Loucy (cell line): ENCODE results near the gene ZNF195.
"Not testable (repeated sequence)": the region's sequence is repeated elsewhere in the genome, so short reads cannot be mapped to it uniquely, and the experiment has no call there.

Source experiments
- H2AFZ ChIP-seq: fragments of 200-600 bp; sonication (generic); 2 replicates; pipeline ENCODE4 v1.6.0; 2016; ENCODE audit warnings: antibody characterized with exemption, mild to moderate bottlenecking, low read length, moderate library complexity
- H3F3A ChIP-seq: fragments of 200-600 bp; 2 replicates; pipeline ENCODE4 v1.6.0; 2016; ENCODE audit warnings: antibody characterized with exemption, low read depth, mild to moderate bottlenecking
- H3K27me3 ChIP-seq: fragments of 200-600 bp; sonication (generic); 2 replicates; pipeline ENCODE4 v1.6.1; 2014; ENCODE audit warnings: low read length, mild to moderate bottlenecking; ENCODE audit not compliant: insufficient read depth, poor library complexity, severe bottlenecking
- H3K36me3 ChIP-seq: fragments of 200-600 bp; sonication (generic); 2 replicates; pipeline ENCODE4 v1.6.1; 2016; ENCODE audit warnings: low read length; ENCODE audit not compliant: insufficient read depth
- H3K4me1 ChIP-seq: fragments of 200-600 bp; sonication (generic); 2 replicates; pipeline ENCODE4 v1.5.1; 2014; ENCODE audit warnings: low read length, mild to moderate bottlenecking; ENCODE audit not compliant: insufficient read depth, poor library complexity, severe bottlenecking
- H3K4me2 ChIP-seq: fragments of 200-600 bp; sonication (generic); 2 replicates; pipeline ENCODE4 v1.6.0; 2014; ENCODE audit warnings: antibody characterized with exemption, low read length, low read depth, mild to moderate bottlenecking; ENCODE audit not compliant: poor library complexity, severe bottlenecking
- H3K4me3 ChIP-seq: fragments of 200-600 bp; sonication (generic); 2 replicates; pipeline ENCODE4 v1.5.1; 2014; ENCODE audit warnings: low read length, mild to moderate bottlenecking, mixed read lengths; ENCODE audit not compliant: poor library complexity, severe bottlenecking
- H3K79me2 ChIP-seq: fragments of 200-600 bp; sonication (generic); 2 replicates; pipeline ENCODE4 v1.6.1; 2014; ENCODE audit warnings: low read length; ENCODE audit not compliant: insufficient read depth
- H3K9ac ChIP-seq: fragments of 200-600 bp; sonication (generic); 2 replicates; pipeline ENCODE4 v1.6.0; 2014; ENCODE audit warnings: mild to moderate bottlenecking, low read depth, low read length, moderate library complexity; ENCODE audit not compliant: poor library complexity, severe bottlenecking
- H3K9me2 ChIP-seq: fragments of 200-600 bp; sonication (generic); replicated peaks from 2 replicates; pipeline ENCODE4 v1.6.1; 2016; ENCODE audit warnings: low read depth, low read length, mixed read lengths
- H3K9me3 ChIP-seq: fragments of 200-600 bp; sonication (generic); 2 replicates; pipeline ENCODE4 v1.6.1; 2014; ENCODE audit warnings: mild to moderate bottlenecking, antibody characterized with exemption, low read length, low read depth; ENCODE audit not compliant: insufficient read depth
- H4K20me1 ChIP-seq: fragments of 200-600 bp; sonication (generic); 2 replicates; pipeline ENCODE4 v1.6.0; 2014; ENCODE audit warnings: antibody characterized with exemption, low read length, mild to moderate bottlenecking; ENCODE audit not compliant: insufficient read depth, poor library complexity, severe bottlenecking

Gene ZNF195

GRCh38 chr11:3404076-3404925, 25.4 kb upstream of the ZNF195 start:
- H3F3A ChIP-seq, H3K79me2 ChIP-seq, H3K27me3 ChIP-seq, H2AFZ ChIP-seq, H4K20me1 ChIP-seq, H3K4me2 ChIP-seq, H3K9ac ChIP-seq, H3K4me1 ChIP-seq, H3K9me3 ChIP-seq, H3K4me3 ChIP-seq, H3K36me3 ChIP-seq, H3K9me2 ChIP-seq: not testable (repeated sequence)

GRCh38 chr11:3402861-3403250, 23.9 kb upstream of the ZNF195 start:
- not testable (repeated sequence) for H3K4me2 ChIP-seq, H3F3A ChIP-seq, H3K79me2 ChIP-seq, H2AFZ ChIP-seq, H3K9ac ChIP-seq, H3K4me1 ChIP-seq, H3K9me2 ChIP-seq, H4K20me1 ChIP-seq, H3K4me3 ChIP-seq, H3K27me3 ChIP-seq, H3K9me3 ChIP-seq, H3K36me3 ChIP-seq

GRCh38 chr11:3402181-3402860, 23.4 kb upstream of the ZNF195 start:
- H3K4me1 ChIP-seq, H3K4me2 ChIP-seq, H3K36me3 ChIP-seq: not testable (repeated sequence)

GRCh38 chr11:3401052-3401451, 22.1 kb upstream of the ZNF195 start:
- not testable (repeated sequence) for H3K79me2 ChIP-seq, H3F3A ChIP-seq, H3K4me1 ChIP-seq, H4K20me1 ChIP-seq, H3K4me3 ChIP-seq, H3K36me3 ChIP-seq, H3K4me2 ChIP-seq, H3K9me3 ChIP-seq, H3K27me3 ChIP-seq, H3K9ac ChIP-seq, H2AFZ ChIP-seq, H3K9me2 ChIP-seq

More at GRCh38 chr11:3402181-3402860, 23.4 kb upstream of the ZNF195 start:
- H3K79me2 ChIP-seq, H3K9me2 ChIP-seq, H3K9me3 ChIP-seq, H3K4me3 ChIP-seq, H4K20me1 ChIP-seq, H3K27me3 ChIP-seq, H2AFZ ChIP-seq, H3K9ac ChIP-seq, H3F3A ChIP-seq: not testable (repeated sequence)

GRCh38 chr11:3398509-3398908, 19.6 kb upstream of the ZNF195 start:
- not testable (repeated sequence) for H3K9ac ChIP-seq, H3K9me2 ChIP-seq, H3K4me3 ChIP-seq, H4K20me1 ChIP-seq, H3K9me3 ChIP-seq, H3K79me2 ChIP-seq, H3F3A ChIP-seq, H2AFZ ChIP-seq, H3K27me3 ChIP-seq, H3K4me1 ChIP-seq, H3K36me3 ChIP-seq, H3K4me2 ChIP-seq

- H3K79me2 ChIP-seq, H3K9ac ChIP-seq, H3K4me2 ChIP-seq, H3F3A ChIP-seq, H3K9me2 ChIP-seq, H3K4me1 ChIP-seq, H3K9me3 ChIP-seq, H3K36me3 ChIP-seq, H3K4me3 ChIP-seq, H2AFZ ChIP-seq, H4K20me1 ChIP-seq, H3K27me3 ChIP-seq: not testable (repeated sequence)
These were observed 19.2 kb upstream of the ZNF195 start for GRCh38 chr11:3398106-3398505.

GRCh38 chr11:3397210-3397609, 18.3 kb upstream of the ZNF195 start:
- H3F3A ChIP-seq, H3K36me3 ChIP-seq, H3K4me3 ChIP-seq, H2AFZ ChIP-seq, H4K20me1 ChIP-seq, H3K9ac ChIP-seq, H3K27me3 ChIP-seq, H3K4me2 ChIP-seq, H3K9me2 ChIP-seq, H3K9me3 ChIP-seq, H3K79me2 ChIP-seq, H3K4me1 ChIP-seq: not testable (repeated sequence)
